HL-60 (cell line): Measurements from ENCODE around the gene TAPT1.

Experiments used
- DNase-seq, 2 experiments: peaks; one replicate each; pipeline ENCODE4 v3.0.0-alpha.2; 2010 to 2020; ENCODE audit warnings: low read depth in 1 of 2, low spot score in 1 of 2
- H3K27ac ChIP-seq: fragments of 250-450 bp; sonication (Bioruptor Pico); replicated peaks from 2 replicates; pipeline ENCODE4 v1.5.1; 2020; ENCODE audit warnings: mild to moderate bottlenecking, moderate library complexity
- H3K27me3 ChIP-seq: fragments of 250-450 bp; sonication (Bioruptor Pico); 2 replicates; pipeline ENCODE4 v1.5.1; 2021; ENCODE audit warnings: mild to moderate bottlenecking, moderate library complexity; ENCODE audit not compliant: insufficient read depth, poor library complexity, severe bottlenecking
- H3K4me3 ChIP-seq: replicated peaks from 2 replicates; pipeline ENCODE4 v1.5.1; 2011; ENCODE audit warnings: mild to moderate bottlenecking, control low read depth, low read length; ENCODE audit not compliant: insufficient read depth
- GABPA ChIP-seq: IDR thresholded peaks from 2 replicates; pipeline ENCODE4 v1.6.1; 2012; ENCODE audit warnings: low read depth
- POLR2AphosphoS5 ChIP-seq: IDR thresholded peaks from 2 replicates; pipeline ENCODE4 v1.6.1; 2012; ENCODE audit warnings: low read depth
- SPI1 ChIP-seq: IDR thresholded peaks from 2 replicates; pipeline ENCODE4 v1.6.1; 2012; ENCODE audit warnings: low read depth, mild to moderate bottlenecking, borderline replicate concordance
- TF ChIP-seq, protein P1 (sequence below): IDR thresholded peaks from one replicate; pipeline ENCODE4 v1.5.1; 2011; ENCODE audit warnings: low read length, control low read depth, inconsistent platforms; ENCODE audit not compliant: insufficient read depth
- TF ChIP-seq, protein P2 (sequence below): IDR thresholded peaks from 2 replicates; pipeline ENCODE4 v1.6.1; 2012; ENCODE audit warnings: low read depth; ENCODE audit not compliant: insufficient replicate concordance

The TAPT1 gene

DNA sequence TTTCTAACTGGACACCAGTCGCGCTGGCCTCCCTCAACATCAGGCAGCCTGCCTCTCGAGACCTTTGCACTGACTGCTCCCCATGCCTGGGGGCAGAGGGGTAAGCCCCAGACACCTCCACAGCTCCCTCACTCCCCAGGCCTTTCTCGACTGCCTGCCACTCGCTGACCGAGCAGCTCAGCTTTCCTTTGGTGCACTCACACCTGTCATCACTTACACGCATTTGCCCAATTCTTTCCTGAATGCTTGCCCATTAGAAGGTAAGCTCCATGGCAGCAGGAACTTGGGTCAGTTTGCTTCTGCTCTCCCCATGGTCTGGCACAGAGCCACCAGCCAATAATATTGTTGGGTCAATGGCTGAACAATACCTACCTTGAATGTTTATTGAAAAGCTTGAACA, 110.3 kb downstream of the TAPT1 start:
- no peak for DNase-seq
- H3K27ac ChIP-seq = no peak overlapping the region
- no peak overlapping the region for H3K4me3 ChIP-seq
- H3K27me3 ChIP-seq = no peaks in the 10 kb centered on the region
- no peak for TF ChIP-seq POLR2AphosphoS5
- TF ChIP-seq, protein P1, sequence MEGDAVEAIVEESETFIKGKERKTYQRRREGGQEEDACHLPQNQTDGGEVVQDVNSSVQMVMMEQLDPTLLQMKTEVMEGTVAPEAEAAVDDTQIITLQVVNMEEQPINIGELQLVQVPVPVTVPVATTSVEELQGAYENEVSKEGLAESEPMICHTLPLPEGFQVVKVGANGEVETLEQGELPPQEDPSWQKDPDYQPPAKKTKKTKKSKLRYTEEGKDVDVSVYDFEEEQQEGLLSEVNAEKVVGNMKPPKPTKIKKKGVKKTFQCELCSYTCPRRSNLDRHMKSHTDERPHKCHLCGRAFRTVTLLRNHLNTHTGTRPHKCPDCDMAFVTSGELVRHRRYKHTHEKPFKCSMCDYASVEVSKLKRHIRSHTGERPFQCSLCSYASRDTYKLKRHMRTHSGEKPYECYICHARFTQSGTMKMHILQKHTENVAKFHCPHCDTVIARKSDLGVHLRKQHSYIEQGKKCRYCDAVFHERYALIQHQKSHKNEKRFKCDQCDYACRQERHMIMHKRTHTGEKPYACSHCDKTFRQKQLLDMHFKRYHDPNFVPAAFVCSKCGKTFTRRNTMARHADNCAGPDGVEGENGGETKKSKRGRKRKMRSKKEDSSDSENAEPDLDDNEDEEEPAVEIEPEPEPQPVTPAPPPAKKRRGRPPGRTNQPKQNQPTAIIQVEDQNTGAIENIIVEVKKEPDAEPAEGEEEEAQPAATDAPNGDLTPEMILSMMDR = no peak
- TF ChIP-seq, protein P2, sequence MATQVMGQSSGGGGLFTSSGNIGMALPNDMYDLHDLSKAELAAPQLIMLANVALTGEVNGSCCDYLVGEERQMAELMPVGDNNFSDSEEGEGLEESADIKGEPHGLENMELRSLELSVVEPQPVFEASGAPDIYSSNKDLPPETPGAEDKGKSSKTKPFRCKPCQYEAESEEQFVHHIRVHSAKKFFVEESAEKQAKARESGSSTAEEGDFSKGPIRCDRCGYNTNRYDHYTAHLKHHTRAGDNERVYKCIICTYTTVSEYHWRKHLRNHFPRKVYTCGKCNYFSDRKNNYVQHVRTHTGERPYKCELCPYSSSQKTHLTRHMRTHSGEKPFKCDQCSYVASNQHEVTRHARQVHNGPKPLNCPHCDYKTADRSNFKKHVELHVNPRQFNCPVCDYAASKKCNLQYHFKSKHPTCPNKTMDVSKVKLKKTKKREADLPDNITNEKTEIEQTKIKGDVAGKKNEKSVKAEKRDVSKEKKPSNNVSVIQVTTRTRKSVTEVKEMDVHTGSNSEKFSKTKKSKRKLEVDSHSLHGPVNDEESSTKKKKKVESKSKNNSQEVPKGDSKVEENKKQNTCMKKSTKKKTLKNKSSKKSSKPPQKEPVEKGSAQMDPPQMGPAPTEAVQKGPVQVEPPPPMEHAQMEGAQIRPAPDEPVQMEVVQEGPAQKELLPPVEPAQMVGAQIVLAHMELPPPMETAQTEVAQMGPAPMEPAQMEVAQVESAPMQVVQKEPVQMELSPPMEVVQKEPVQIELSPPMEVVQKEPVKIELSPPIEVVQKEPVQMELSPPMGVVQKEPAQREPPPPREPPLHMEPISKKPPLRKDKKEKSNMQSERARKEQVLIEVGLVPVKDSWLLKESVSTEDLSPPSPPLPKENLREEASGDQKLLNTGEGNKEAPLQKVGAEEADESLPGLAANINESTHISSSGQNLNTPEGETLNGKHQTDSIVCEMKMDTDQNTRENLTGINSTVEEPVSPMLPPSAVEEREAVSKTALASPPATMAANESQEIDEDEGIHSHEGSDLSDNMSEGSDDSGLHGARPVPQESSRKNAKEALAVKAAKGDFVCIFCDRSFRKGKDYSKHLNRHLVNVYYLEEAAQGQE = no peak
- TF ChIP-seq GABPA = no peak
- TF ChIP-seq SPI1 = no peak

GRCh38 chr4:16114546-16114945, 111.7 kb downstream of the TAPT1 start:
- Histone ChIP-seq H3K4me3 (no peak overlapping the region), H3K27me3 (no peaks in the 10 kb centered on the region), H3K27ac (no peak overlapping the region)
- DNase-seq = no peak
- TF ChIP-seq SPI1 (no peak), POLR2AphosphoS5 (no peak), GABPA (no peak)
- TF ChIP-seq, protein P1 = no peak
- TF ChIP-seq, protein P2 = no peak

- Histone ChIP-seq H3K27me3 (no peaks in the 10 kb centered on the region), H3K27ac (no peak overlapping the region), H3K4me3 (no peak overlapping the region)
- TF ChIP-seq SPI1 = no peak
- no peak for DNase-seq
Observed at GRCh38 chr4:16113741-16114140, 112.5 kb downstream of the TAPT1 start.

DNA sequence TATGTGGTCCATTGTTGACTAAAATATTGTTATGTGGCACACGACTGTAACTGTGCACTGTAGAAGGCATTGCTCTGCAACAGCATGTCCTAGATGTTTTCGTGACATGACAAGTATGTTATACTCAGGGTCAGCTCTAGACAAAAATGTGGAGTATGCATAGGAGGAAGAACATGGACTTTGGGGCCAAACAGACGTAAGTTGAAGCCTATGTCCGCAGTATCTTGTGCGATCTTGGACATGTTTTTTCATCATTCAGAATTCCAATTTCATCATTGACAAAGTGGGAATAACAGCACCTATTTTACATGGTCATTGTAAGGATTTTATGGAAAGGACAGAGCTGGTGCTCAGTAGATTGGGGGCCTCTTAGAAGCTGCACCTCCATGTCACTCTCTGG, 114.7 kb downstream of the TAPT1 start:
- no peak for DNase-seq
- Histone ChIP-seq H3K27ac (no peak overlapping the region), H3K27me3 (no peaks in the 10 kb centered on the region), H3K4me3 (no peak overlapping the region)
- TF ChIP-seq GABPA (no peak), POLR2AphosphoS5 (no peak)
- TF ChIP-seq, protein P2 = no peak
- TF ChIP-seq, protein P1 = no peak
